IgD-negative memory B cell (primary cell): ENCODE data around the gene DGUOK. TPM values are rescaled to one million over a fixed set of nuclear protein-coding genes. Genes with fewer than 3 reads are reported as not detected.
"Not testable (repeated sequence)": the region's sequence is repeated elsewhere in the genome, so short reads cannot be mapped to it uniquely, and the experiment has no call there.

Source experiments
- H3K27ac Mint-ChIP-seq, 3 donors: one replicate each; pipeline ENCODE4 v1.8.0; 2020 to 2022; ENCODE audit warnings: mild to moderate bottlenecking in 3 of 3, mixed read lengths in 3 of 3, moderate library complexity in 1 of 3
- H3K27me3 Mint-ChIP-seq: one replicate; pipeline ENCODE4 v1.8.0; 2021; ENCODE audit warnings: mixed read lengths
- H3K36me3 Mint-ChIP-seq: one replicate; pipeline ENCODE4 v1.8.0; 2020; ENCODE audit warnings: mild to moderate bottlenecking, mixed read lengths
- H3K4me1 Mint-ChIP-seq, 3 donors: one replicate each; pipeline ENCODE4 v1.8.0; 2020 to 2022; ENCODE audit warnings: mixed read lengths in 3 of 3, mild to moderate bottlenecking in 1 of 3
- H3K4me3 Mint-ChIP-seq, 4 donors: one replicate each; pipeline ENCODE4 v1.8.0; 2020 to 2022; ENCODE audit warnings: mild to moderate bottlenecking in 4 of 4, mixed read lengths in 4 of 4, moderate library complexity in 3 of 4
- H3K9me3 Mint-ChIP-seq, 3 donors: one replicate each; pipeline ENCODE4 v1.8.0; 2020 to 2021; ENCODE audit warnings: mixed read lengths in 3 of 3, mild to moderate bottlenecking in 1 of 3
- polyA plus RNA-seq: library from polyadenylated mRNA; unstranded; fragments of 300-500 nt; fragmentation: Illumina TruSeq; gene quantifications from one replicate; pipeline ENCODE4 v1.2.3, GENCODE V29; 2021

Gene DGUOK
- polyA plus RNA-seq, 1 donor from 2014 or later = 187 TPM

GRCh38 chr2:73894877-73895276 is 31.8 kb upstream of the DGUOK start:
- Mint-ChIP-seq H3K9me3 (no peaks in the 10 kb centered on the region), H3K4me3 (no peak overlapping the region), H3K27me3 (peaks cover 4% of the 10 kb centered on the region), H3K27ac (no peak overlapping the region), H3K36me3 (no peaks in the 10 kb centered on the region), H3K4me1 (peaks cover 0 to 2% (median 1%) of the 10 kb centered on the region in 3 donors)

GRCh38 chr2:73895473-73895872 is 31.2 kb upstream of the DGUOK start:
- Mint-ChIP-seq H3K27ac (peak overlapping the region in 1 of 3 donors; percentile 57), H3K36me3 (no peaks in the 10 kb centered on the region), H3K27me3 (peaks cover 7% of the 10 kb centered on the region), H3K4me1 (peaks cover 0 to 2% (median 1%) of the 10 kb centered on the region in 3 donors), H3K9me3 (no peaks in the 10 kb centered on the region), H3K4me3 (no peak overlapping the region)

- peaks cover 6% of the 10 kb centered on the region for H3K27me3 Mint-ChIP-seq
- peak overlapping the region in 1 of 3 donors; percentile 59 for H3K27ac Mint-ChIP-seq
- no peaks in the 10 kb centered on the region for H3K36me3 Mint-ChIP-seq
- peaks cover 0 to 2% (median 1%) of the 10 kb centered on the region in 3 donors for H3K4me1 Mint-ChIP-seq
- H3K4me3 Mint-ChIP-seq = peak overlapping the region in 1 of 4 donors; percentile 74
- no peaks in the 10 kb centered on the region for H3K9me3 Mint-ChIP-seq
These were observed 30.1 kb upstream of the DGUOK start for GRCh38 chr2:73896362-73897239.

- Mint-ChIP-seq H3K27me3 (peaks cover 5% of the 10 kb centered on the region), H3K4me3 (no peak overlapping the region), H3K27ac (peak overlapping the region in 1 of 3 donors; percentile 65), H3K9me3 (no peaks in the 10 kb centered on the region), H3K4me1 (peaks cover 0 to 2% (median 1%) of the 10 kb centered on the region in 3 donors), H3K36me3 (no peaks in the 10 kb centered on the region)
These were observed 29.5 kb upstream of the DGUOK start for GRCh38 chr2:73897240-73897583.

- Mint-ChIP-seq H3K4me1 (peaks cover 0 to 2% (median 1%) of the 10 kb centered on the region in 3 donors), H3K9me3 (no peaks in the 10 kb centered on the region), H3K27ac (peak overlapping the region in 1 of 3 donors; percentile 65)
These were observed 28.7 kb upstream of the DGUOK start for GRCh38 chr2:73897934-73898333.

GRCh38 chr2:73899801-73900336 is 26.8 kb upstream of the DGUOK start:
- peaks cover 0 to 2% (median 1%) of the 10 kb centered on the region in 3 donors for H3K4me1 Mint-ChIP-seq
- H3K27me3 Mint-ChIP-seq = peaks cover 5% of the 10 kb centered on the region
- no peak overlapping the region for H3K4me3 Mint-ChIP-seq
- H3K36me3 Mint-ChIP-seq = no peaks in the 10 kb centered on the region
- H3K9me3 Mint-ChIP-seq = no peaks in the 10 kb centered on the region
- no peak overlapping the region for H3K27ac Mint-ChIP-seq

More at GRCh38 chr2:73897934-73898333, 28.7 kb upstream of the DGUOK start:
- no peak overlapping the region for H3K4me3 Mint-ChIP-seq
- H3K36me3 Mint-ChIP-seq = no peaks in the 10 kb centered on the region
- H3K27me3 Mint-ChIP-seq = peaks cover 5% of the 10 kb centered on the region

GRCh38 chr2:73901143-73901542 is 25.5 kb upstream of the DGUOK start:
- Mint-ChIP-seq H3K27me3 (peaks cover 5% of the 10 kb centered on the region), H3K4me3 (no peak overlapping the region), H3K9me3 (no peaks in the 10 kb centered on the region), H3K27ac (no peak overlapping the region), H3K36me3 (no peaks in the 10 kb centered on the region), H3K4me1 (peaks cover 0 to 2% (median 1%) of the 10 kb centered on the region in 3 donors)

GRCh38 chr2:73902284-73902683 is 24.4 kb upstream of the DGUOK start:
- H3K4me1 Mint-ChIP-seq = no peaks in the 10 kb centered on the region

GRCh38 chr2:73903313-73903712 is 23.4 kb upstream of the DGUOK start:
- Mint-ChIP-seq H3K36me3 (no peaks in the 10 kb centered on the region), H3K4me1 (peaks cover 0 to 3% (median 0%) of the 10 kb centered on the region in 3 donors), H3K9me3 (no peaks in the 10 kb centered on the region), H3K27me3 (peaks cover 5% of the 10 kb centered on the region), H3K27ac (no peak overlapping the region), H3K4me3 (no peak overlapping the region)

More at GRCh38 chr2:73902284-73902683, 24.4 kb upstream of the DGUOK start:
- Mint-ChIP-seq H3K9me3 (no peaks in the 10 kb centered on the region), H3K27me3 (peaks cover 5% of the 10 kb centered on the region), H3K4me3 (no peak overlapping the region), H3K36me3 (no peaks in the 10 kb centered on the region), H3K27ac (no peak overlapping the region)

- not testable (repeated sequence) for H3K27me3 Mint-ChIP-seq, H3K9me3 Mint-ChIP-seq, H3K36me3 Mint-ChIP-seq, H3K4me3 Mint-ChIP-seq, H3K27ac Mint-ChIP-seq, H3K4me1 Mint-ChIP-seq
These were observed 22.6 kb upstream of the DGUOK start for GRCh38 chr2:73903949-73904613.

GRCh38 chr2:73904952-73905351 is 21.7 kb upstream of the DGUOK start:
- Mint-ChIP-seq H3K27ac (no peak overlapping the region), H3K4me1 (peaks cover 0 to 3% (median 0%) of the 10 kb centered on the region in 3 donors), H3K27me3 (peaks cover 1% of the 10 kb centered on the region), H3K4me3 (no peak overlapping the region), H3K9me3 (no peaks in the 10 kb centered on the region), H3K36me3 (no peaks in the 10 kb centered on the region)

- Mint-ChIP-seq H3K4me1 (peaks cover 0 to 3% (median 0%) of the 10 kb centered on the region in 3 donors), H3K27me3 (no peaks in the 10 kb centered on the region), H3K9me3 (no peaks in the 10 kb centered on the region), H3K27ac (peak overlapping the region in 1 of 3 donors; percentile 24), H3K4me3 (no peak overlapping the region), H3K36me3 (no peaks in the 10 kb centered on the region)
These were observed 19.7 kb upstream of the DGUOK start for GRCh38 chr2:73906847-73907505.

GRCh38 chr2:73907840-73908452 is 18.7 kb upstream of the DGUOK start:
- Mint-ChIP-seq H3K27ac (no peak overlapping the region), H3K36me3 (no peaks in the 10 kb centered on the region), H3K4me1 (peaks cover 0 to 3% (median 0%) of the 10 kb centered on the region in 3 donors), H3K9me3 (no peaks in the 10 kb centered on the region), H3K27me3 (no peaks in the 10 kb centered on the region), H3K4me3 (no peak overlapping the region)
